G401 (cell line): ENCODE results near the gene CDK5. TPM values are rescaled to one million over a fixed set of nuclear protein-coding genes. Genes with fewer than 3 reads are reported as not detected.
"Not testable (repeated sequence)": the region's sequence is repeated elsewhere in the genome, so short reads cannot be mapped to it uniquely, and the experiment has no call there.

Experiments used
- DNase-seq: peaks from one replicate; pipeline ENCODE4 v3.0.0-alpha.2; 2015; ENCODE audit warnings: low spot score
- in situ Hi-C: cut with HindIII; loops from 2 replicates; pipeline ENCODE4 v1.10.0; 2016; ENCODE audit warnings: low sequenced_read_pairs, mixed read lengths
- total RNA-seq: library from RNA; depleted of rRNA; stranded (reverse); fragments of >200 nt; shearing (Covaris generic); gene quantifications from 2 replicates; pipeline ENCODE4 v1.2.3, GENCODE V29; 2014

CDK5 gene
- total RNA-seq, 1 experiment from 2014 or later = 25.3 TPM

- in situ Hi-C loops, DNase-seq: not testable (repeated sequence)
These were observed 30.6 kb downstream of the CDK5 start for GRCh38 chr7:151026771-151027727.

- no peak for DNase-seq
- in situ Hi-C loops = no loop called here
These were observed 31.6 kb downstream of the CDK5 start for GRCh38 chr7:151025924-151026671.

DNA sequence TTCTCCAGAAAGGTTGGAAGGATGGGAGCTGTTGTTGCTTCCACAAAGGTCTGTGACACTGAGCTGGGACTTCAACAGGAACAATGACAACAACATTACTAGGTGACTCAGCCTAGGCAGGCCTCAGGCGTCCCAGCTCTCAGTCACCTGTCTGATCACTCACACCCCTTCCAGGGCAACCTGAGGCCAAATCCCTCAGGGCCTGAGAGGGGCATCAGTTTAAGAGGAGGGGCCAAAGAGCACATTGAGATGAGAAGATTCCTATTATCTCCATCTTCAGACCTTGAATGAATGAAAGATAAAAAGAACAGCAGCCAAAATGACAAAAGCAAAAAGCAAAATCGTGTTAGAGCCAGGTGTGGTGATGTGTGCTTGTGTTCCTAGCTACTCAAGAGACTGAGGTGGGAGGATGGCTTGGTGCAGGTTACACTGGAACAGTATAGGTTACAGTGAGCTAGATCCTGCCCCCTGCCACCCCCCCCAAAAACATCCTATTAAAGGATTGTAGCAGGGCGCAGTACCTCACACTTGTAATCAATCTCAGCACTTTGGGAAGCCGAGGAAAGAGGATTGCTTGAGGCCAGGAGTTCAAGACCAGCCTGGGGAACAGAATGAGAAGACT lies 33.2 kb downstream of the CDK5 start, which contains the start of gene ATG9B:
ATG9B (minus strand) TSS at position 60 of the 622 bp plus-strand sequence. CDS start 71 bp downstream, outside the sequence.
- in situ Hi-C loops = no loop called here
- no peak for DNase-seq

- in situ Hi-C loops = no loop called here
- no peak for DNase-seq
These were observed 34.5 kb downstream of the CDK5 start for GRCh38 chr7:151023232-151023631.

GRCh38 chr7:151020231-151020630 lies 37.5 kb downstream of the CDK5 start:
- DNase-seq = no peak
- in situ Hi-C loops = no loop called here

DNA sequence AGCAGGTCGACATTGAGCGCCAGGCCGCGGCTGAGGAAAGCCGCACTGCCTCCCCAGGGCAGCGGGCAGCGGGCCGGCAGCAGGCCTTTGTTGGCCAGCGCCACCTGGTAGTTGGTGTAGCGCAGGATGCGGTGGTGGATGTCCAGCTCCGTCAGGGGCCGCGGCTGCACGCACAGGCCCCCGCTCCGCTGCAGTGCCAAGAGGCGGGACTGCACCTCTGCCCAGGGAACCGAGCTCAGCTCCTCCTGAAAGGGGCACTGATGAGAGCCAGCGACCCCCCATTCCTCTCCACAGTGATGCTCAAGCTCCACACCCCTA lies 38.6 kb downstream of the CDK5 start:
- in situ Hi-C loops = no loop called here
- DNase-seq = peak; percentile 38

DNA sequence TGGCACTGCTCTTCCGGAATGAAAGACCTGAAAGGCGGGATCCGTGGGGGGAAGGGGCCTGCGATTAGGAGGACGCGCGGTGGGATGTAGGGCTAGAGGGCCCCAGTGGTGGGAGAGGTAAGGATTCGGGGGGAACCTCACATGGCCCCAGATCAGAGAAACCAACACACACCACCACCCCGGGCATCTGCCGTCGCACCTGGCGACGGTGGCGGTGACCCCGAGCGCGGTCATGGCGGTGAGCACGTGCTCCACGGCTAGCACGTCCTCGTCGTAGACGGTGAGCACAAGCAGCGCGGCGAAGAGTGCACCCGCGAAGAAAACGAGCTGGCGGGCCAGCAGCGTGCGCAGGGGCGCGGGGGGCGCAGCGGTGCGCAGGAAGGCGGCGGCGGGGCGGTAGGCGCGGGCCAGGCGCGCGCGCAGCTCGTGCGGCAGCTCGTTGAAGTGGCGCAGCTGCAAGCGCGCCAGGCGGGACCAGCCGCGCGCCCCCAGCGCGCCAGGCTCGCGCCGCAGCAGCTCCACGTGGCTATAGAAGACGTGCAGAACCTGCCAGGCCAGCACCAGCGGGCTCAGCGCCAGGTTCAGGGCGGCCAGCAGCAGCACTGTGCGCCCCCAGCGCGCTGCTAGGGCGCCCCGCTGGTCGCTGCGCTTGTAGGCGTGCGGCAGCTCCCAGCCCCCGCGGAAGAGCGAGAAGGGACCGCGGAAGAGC lies 39.1 kb downstream of the CDK5 start:
- in situ Hi-C loops = no loop called here

GRCh38 chr7:151017953-151018420 lies 39.7 kb downstream of the CDK5 start:
- peak; percentile 43 for DNase-seq

More for the DNA sequence above, 39.1 kb downstream of the CDK5 start:
- no peak for DNase-seq

DNA sequence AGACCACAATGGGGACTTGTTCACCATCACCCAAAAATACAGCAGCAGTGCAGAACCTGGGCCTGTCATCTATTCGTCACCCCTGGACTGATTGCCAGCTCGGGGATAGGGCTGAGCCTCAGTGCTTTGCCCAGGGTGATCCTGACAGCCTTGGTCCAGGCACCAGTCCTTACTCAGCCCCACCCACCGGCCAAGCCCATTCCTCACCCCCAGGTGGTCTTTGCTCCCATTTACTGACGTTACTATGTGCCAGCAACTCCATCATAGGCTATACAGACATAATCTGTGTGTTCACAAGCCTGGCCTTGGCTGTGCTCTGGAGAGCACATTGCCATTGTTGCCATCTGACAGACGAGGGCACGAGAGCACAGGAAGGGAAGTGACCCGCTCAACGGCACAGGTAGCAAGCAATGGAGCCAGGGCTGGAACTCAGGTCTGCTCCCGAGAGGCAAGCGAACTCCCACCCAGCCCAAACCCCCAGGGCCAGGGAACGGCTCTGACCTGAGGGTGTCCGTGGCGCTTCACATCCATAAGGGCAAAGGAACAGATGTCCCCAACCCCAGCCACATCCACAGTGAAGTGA lies 40.2 kb downstream of the CDK5 start:
- in situ Hi-C loops = no loop called here
- no peak for DNase-seq

More at GRCh38 chr7:151017953-151018420, 39.7 kb downstream of the CDK5 start:
- in situ Hi-C loops = no loop called here

GRCh38 chr7:151016942-151017341 lies 40.8 kb downstream of the CDK5 start:
- in situ Hi-C loops = no loop called here

GRCh38 chr7:151016505-151016904 lies 41.2 kb downstream of the CDK5 start:
- in situ Hi-C loops = no loop called here
- DNase-seq = no peak

More at GRCh38 chr7:151016942-151017341, 40.8 kb downstream of the CDK5 start:
- DNase-seq = no peak

DNA sequence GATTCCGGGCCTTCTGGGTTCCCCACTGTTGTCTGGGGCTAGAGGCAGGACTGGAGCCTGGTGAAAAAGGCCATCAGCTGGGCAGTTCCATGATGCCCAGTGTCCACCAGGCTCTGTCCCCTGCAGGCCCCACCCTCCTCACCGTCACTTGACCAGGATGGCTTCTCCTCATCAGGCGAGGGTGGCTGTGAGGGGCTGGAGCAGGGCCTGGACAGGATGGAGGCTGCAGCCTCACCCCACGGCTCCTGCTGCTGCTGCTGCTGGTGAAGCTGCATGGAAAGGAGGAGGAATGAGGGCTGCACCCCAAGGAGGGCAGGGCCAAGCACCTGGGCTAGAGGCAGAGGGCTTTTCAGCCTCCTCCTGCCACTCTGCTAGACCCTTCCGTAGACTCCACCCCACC lies 41.7 kb downstream of the CDK5 start:
- no peak for DNase-seq
- in situ Hi-C loops = no loop called here

GRCh38 chr7:151014950-151015349 lies 42.7 kb downstream of the CDK5 start:
- in situ Hi-C loops = no loop called here

DNA sequence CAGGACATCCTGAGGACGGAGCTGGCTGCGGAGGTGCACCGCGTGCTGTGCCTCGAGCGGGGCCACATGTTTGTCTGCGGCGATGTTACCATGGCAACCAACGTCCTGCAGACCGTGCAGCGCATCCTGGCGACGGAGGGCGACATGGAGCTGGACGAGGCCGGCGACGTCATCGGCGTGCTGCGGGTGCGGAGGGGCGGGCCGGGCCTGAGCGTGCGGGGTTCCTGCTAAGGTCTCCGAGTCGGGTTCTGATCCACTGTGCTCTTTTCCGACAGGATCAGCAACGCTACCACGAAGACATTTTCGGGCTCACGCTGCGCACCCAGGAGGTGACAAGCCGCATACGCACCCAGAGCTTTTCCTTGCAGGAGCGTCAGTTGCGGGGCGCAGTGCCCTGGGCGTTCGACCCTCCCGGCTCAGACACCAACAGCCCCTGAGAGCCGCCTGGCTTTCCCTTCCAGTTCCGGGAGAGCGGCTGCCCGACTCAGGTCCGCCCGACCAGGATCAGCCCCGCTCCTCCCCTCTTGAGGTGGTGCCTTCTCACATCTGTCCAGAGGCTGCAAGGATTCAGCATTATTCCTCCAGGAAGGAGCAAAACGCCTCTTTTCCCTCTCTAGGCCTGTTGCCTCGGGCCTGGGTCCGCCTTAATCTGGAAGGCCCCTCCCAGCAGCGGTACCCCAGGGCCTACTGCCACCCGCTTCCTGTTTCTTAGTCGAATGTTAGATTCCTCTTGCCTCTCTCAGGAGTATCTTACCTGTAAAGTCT lies 43.8 kb downstream of the CDK5 start:
- in situ Hi-C loops = no loop called here
- peak; percentile 84 for DNase-seq

More at GRCh38 chr7:151014950-151015349, 42.7 kb downstream of the CDK5 start:
- no peak for DNase-seq

DNA sequence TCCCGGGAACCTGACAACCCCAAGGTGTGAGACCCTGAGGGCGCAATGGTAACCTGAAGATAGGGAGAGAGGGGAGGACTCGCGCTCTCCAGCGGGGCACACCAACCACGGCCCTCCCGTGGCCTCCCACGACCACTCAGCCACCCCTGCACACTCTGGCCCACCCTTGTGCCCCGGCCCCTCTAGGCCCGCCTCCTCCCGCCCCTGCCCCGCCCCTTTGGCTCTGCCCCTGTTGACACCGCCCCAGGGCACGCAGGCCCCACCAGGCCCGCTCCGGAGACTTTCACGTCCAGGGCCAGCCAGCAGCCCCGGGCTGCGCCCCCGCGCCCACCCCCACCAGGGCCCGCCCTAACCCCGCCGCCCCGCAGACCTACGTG lies 44.4 kb downstream of the CDK5 start:
- in situ Hi-C loops = no loop called here
- DNase-seq = no peak

- peak; percentile 34 for DNase-seq
- in situ Hi-C loops = no loop called here
These were observed 44.8 kb downstream of the CDK5 start for GRCh38 chr7:151012911-151013347.

DNA sequence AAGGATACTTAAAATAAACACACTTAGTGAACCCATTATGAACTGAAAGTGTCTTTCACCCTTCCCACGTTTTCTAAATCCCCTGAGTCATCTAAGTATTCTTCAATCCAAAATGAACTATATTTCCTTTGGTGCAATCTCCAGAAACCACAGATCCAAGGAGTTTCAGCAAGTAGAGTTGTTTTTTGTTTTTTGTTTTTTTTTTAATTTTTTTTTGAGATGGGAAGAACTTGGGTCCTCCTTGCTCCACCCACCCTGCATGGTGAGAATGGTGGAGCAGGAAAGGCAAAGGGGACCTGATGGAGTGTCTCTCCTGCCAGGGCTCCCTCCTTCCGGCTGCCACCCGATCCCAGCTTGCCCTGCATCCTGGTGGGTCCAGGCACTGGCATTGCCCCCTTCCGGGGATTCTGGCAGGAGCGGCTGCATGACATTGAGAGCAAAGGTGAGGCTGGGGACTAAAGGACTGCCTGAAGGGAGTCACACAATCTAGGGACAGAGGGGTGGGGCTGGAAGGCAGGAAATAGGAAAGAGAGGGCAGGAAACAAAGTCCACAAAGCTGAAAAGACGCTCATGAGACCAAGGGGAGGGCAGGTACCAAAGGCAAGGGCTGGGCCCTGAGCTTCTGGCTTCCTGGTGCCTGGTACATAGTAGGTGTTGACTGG lies 45.5 kb downstream of the CDK5 start:
- in situ Hi-C loops = no loop called here
- no peak for DNase-seq
